Lower leg skin (tissue), 4 donors: Measurements from ENCODE around the gene BIK. TPM values are rescaled to one million over a fixed set of nuclear protein-coding genes. Genes with fewer than 3 reads are reported as not detected.

Experiments
- DNase-seq, 2 donors: peaks; one replicate each; pipeline ENCODE4 v3.0.0-alpha.2; 2019; ENCODE audit warnings: low spot score in 2 of 2
- H3K4me3 ChIP-seq: fragments of 200-600 bp; sonication (generic); 2 replicates; pipeline ENCODE4 v1.5.1; 2017; ENCODE audit warnings: mild to moderate bottlenecking, low read depth; ENCODE audit not compliant: poor library complexity, severe bottlenecking
- POLR2A ChIP-seq, 2 donors: fragments of 450-650 bp; IDR thresholded peaks; one replicate each; pipeline ENCODE4 v1.6.1; 2016 to 2017; ENCODE audit warnings: antibody characterized with exemption in 2 of 2, mild to moderate bottlenecking in 1 of 2, moderate library complexity in 1 of 2
- WGBS, 2 donors: methylation state at CpG; one replicate each; pipeline ENCODE4 v1.1.5; 2018; 5-methylcytosine and 5-hydroxymethylcytosine counted together
- intact Hi-C: fragments of 100-400 bp; cut with DNase I; formaldehyde crosslinking; loops from one replicate; pipeline ENCODE4 v1.15.0; 2023; ENCODE audit warnings: low total_unique reads
- total RNA-seq, 4 donors: library from RNA; depleted of rRNA; stranded (reverse); fragments of >200 nt; gene quantifications; one replicate each; pipeline ENCODE4 v1.1.0, GENCODE V29; 2016
- TF ChIP-seq, protein P1 (sequence below), 3 donors: fragments of 450-650 bp; IDR thresholded peaks; one replicate each; pipeline ENCODE4 v1.5.1; 2016; ENCODE audit warnings: antibody characterized with exemption in 3 of 3, mild to moderate bottlenecking in 3 of 3, moderate library complexity in 2 of 3

The BIK gene
- total RNA-seq, 4 donors from 2014 or later, result 2.6 to 12.6 (median 9.5) TPM

DNA sequence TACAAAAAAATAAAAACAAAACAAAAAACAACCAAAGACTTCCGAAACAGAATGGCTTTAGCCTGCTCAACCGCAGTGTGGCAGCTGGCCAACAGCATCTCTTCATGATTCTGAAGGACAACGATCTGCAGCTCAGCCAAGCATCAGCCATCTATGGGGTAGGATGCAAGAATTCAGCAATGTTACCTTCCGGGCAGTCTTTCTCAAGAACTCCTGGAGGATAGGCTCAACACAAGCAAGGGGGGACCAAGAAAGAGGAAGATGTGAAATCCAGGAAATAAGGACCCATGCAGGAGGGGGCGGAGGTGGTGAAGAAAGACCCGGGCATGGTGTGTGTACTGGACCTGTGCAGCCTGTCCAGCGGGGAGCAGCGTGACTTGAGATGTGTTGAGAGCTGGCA is 37.3 kb downstream of the BIK start:
- 65 to 66% methylated on average over 8 of the region's 8 CpGs for WGBS, 2 donors
- H3K4me3 ChIP-seq, result no peak overlapping the region
- no peak for TF ChIP-seq POLR2A (IDR thresholded peaks at IDR 0.05)
- TF ChIP-seq, protein P1, sequence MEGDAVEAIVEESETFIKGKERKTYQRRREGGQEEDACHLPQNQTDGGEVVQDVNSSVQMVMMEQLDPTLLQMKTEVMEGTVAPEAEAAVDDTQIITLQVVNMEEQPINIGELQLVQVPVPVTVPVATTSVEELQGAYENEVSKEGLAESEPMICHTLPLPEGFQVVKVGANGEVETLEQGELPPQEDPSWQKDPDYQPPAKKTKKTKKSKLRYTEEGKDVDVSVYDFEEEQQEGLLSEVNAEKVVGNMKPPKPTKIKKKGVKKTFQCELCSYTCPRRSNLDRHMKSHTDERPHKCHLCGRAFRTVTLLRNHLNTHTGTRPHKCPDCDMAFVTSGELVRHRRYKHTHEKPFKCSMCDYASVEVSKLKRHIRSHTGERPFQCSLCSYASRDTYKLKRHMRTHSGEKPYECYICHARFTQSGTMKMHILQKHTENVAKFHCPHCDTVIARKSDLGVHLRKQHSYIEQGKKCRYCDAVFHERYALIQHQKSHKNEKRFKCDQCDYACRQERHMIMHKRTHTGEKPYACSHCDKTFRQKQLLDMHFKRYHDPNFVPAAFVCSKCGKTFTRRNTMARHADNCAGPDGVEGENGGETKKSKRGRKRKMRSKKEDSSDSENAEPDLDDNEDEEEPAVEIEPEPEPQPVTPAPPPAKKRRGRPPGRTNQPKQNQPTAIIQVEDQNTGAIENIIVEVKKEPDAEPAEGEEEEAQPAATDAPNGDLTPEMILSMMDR (IDR thresholded peaks at IDR 0.05), result no peak
- no peak for DNase-seq
- intact Hi-C loops, result no loop called here

DNA sequence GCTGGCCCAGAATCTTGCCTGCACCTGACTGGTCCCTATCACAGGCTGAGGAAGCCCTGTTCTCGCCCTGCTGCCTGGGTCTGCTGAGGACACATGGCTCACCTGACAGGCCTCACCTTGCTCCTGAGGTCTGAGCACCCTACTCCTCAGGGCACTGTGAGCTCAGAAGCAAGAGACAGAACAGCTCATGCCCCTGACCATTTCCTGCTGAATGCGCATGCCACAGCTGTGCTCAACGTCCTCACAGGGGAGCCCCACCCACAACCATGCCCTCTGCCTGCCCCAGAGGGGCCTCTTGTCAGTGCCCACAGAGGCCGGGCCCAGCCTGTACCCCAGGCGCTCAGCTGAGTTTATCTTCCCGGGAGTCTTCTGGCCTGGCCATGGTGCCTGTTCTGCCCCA is 38.0 kb downstream of the BIK start:
- intact Hi-C loops, result no loop called here
- no peak for TF ChIP-seq POLR2A (IDR thresholded peaks at IDR 0.05)
- TF ChIP-seq, protein P1 (IDR thresholded peaks at IDR 0.05), result no peak
- DNase-seq, result no peak
- no peak overlapping the region for H3K4me3 ChIP-seq
- 50 to 75% methylated on average over 4 to 6 of the region's 6 CpGs for WGBS, 2 donors

DNA sequence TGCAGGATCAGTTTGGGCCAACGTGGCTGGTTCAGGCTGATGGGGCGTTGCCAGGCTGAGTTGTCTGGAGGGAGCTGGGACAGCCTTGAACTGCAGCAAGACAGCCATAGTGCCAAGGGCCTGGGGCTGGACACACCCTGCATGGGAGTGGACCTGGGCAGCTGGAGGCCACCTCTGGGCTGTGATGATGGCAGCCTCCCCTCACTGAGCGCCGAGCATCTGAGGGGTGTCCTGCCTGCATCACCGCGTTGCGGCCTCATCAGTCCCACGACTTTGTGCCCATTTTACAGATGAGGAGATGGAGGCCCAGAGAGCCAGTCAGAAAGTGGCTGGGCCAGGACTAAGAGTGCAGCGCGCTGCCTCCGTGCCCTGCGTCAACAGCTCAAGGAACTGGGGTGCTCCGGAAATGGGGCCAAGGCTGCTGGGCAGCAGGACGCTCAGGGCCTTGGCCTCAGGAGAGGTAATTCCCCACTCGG is 40.2 kb downstream of the BIK start:
- WGBS, 2 donors, result 65 to 76% methylated on average over 9 to 13 of the region's 15 CpGs
- TF ChIP-seq POLR2A (IDR thresholded peaks at IDR 0.05), result no peak
- TF ChIP-seq, protein P1 (IDR thresholded peaks at IDR 0.05), result no peak
- intact Hi-C loops, result no loop called here
- no peak for DNase-seq
- peak overlapping the region; percentile 85 for H3K4me3 ChIP-seq

DNA sequence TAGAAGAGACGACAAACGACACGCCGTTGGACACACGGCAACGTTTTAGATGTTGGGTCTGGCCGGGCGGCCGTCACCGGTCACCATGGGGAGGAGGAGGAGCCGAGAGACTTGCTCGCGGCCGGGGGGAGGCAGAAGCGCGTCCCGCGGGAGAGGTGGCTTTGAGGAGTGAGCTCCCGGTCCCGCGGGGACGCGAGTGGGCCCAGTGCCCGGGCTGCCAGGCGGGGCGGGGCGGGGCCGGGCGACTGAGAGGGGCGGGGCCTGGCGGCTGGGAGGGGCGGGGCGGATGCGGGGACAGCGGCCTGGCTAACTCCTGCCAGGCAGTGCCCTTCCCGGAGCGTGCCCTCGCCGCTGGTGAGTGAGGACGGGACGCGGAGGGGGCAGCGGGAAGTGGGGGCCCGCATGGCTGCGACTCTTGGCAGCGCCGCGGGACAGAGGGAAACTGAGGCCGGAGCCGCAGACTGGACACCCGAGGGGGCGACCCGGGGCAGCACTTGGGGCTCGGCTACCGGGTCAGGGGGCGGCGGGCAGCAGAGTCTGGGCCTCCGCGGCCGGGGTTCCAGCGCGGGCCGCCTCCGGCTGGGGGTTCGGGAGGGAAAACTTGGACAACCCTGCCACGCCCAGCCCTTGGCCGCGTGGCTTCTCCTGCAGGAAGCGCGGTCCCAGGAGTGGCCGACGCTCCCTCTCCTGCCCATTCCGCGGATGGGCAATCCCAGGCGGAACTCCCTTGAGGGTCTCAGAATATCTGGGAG is 40.9 kb downstream of the BIK start, which contains the start of gene TSPO:
Gene TSPO, plus strand, starts transcription at position 309 of the 752 bp plus-strand sequence. CDS start 7,680 bp downstream, outside the sequence.
- peak; percentile 59 to 96 for DNase-seq
- intact Hi-C loops, result no loop called here
- TF ChIP-seq, protein P1 (IDR thresholded peaks at IDR 0.05), result no peak
- H3K4me3 ChIP-seq, result peak within 1 kb of the TSS; percentile 85
- 1% methylated on average over 30 to 37 of the region's 75 CpGs for WGBS, 2 donors

DNA sequence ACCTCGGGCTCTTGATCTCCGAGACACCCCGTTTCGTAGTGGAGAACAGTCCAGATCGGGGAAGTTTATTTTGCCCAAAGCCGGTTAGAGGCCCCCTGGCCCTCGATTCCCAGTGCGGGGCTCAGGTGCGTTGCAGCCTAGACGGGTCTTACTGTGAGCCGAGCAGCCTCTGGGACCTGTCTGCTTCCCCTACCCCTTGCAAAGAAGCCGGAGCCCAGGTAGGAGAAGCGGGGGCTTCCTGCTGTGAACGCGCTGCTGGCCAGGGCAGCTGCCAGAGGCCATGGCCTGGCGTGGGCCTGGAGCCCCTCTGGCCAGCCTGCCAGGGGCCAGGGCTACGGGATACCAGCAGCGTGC is 41.4 kb downstream of the BIK start:
- H3K4me3 ChIP-seq, result peak overlapping the region; percentile 85
- DNase-seq, result no peak
- no peak for TF ChIP-seq POLR2A (IDR thresholded peaks at IDR 0.05)
- TF ChIP-seq, protein P1 (IDR thresholded peaks at IDR 0.05), result no peak
- intact Hi-C loops, result no loop called here
- 3% methylated on average over 6 of the region's 18 CpGs; no CpG with 5 or more reads in 1 of the 2 donors for WGBS, 2 donors
